C4-2B (cell line): Measurements from ENCODE around the gene FSTL4.

Experiments
- H3K27ac ChIP-seq: fragments of 450-650 bp; 2 replicates; pipeline ENCODE4 v1.5.1; 2017
- CTCF ChIP-seq: fragments of 450-650 bp; conservative IDR thresholded peaks from 2 replicates; pipeline ENCODE4 v1.5.1; 2017; ENCODE audit warnings: mild to moderate bottlenecking
- ZFX ChIP-seq: fragments of 450-650 bp; IDR thresholded peaks from 2 replicates; pipeline ENCODE4 v1.6.1; 2017

Gene FSTL4

GRCh38 chr5:133274597-133274935 lies 337.8 kb downstream of the FSTL4 start:
- H3K27ac ChIP-seq = no peak overlapping the region
- TF ChIP-seq ZFX (no peak), CTCF (no peak)

GRCh38 chr5:133273661-133274596 lies 338.4 kb downstream of the FSTL4 start:
- no peak for TF ChIP-seq ZFX
- no peak for TF ChIP-seq CTCF
- no peak overlapping the region for H3K27ac ChIP-seq

GRCh38 chr5:133272345-133272744 lies 340.0 kb downstream of the FSTL4 start:
- no peak for TF ChIP-seq ZFX
- TF ChIP-seq CTCF = no peak
- H3K27ac ChIP-seq = no peak overlapping the region

GRCh38 chr5:133271606-133272005 lies 340.7 kb downstream of the FSTL4 start:
- no peak overlapping the region for H3K27ac ChIP-seq
- TF ChIP-seq ZFX = no peak
- no peak for TF ChIP-seq CTCF

- no peak for TF ChIP-seq CTCF
- TF ChIP-seq ZFX = no peak
- H3K27ac ChIP-seq = no peak overlapping the region
These were observed 342.6 kb downstream of the FSTL4 start for GRCh38 chr5:133269691-133270090.

- no peak overlapping the region for H3K27ac ChIP-seq
- TF ChIP-seq ZFX = no peak
- no peak for TF ChIP-seq CTCF
These were observed 344.7 kb downstream of the FSTL4 start for GRCh38 chr5:133267601-133268000.

GRCh38 chr5:133266966-133267365 lies 345.4 kb downstream of the FSTL4 start:
- TF ChIP-seq ZFX = no peak
- TF ChIP-seq CTCF = no peak
- H3K27ac ChIP-seq = no peak overlapping the region
